Large intestine (tissue), 3 donors: Measurements from ENCODE around the gene RPS6KA5. TPM values are rescaled to one million over a fixed set of nuclear protein-coding genes. Genes with fewer than 3 reads are reported as not detected.
"Not testable (repeated sequence)": the region's sequence is repeated elsewhere in the genome, so short reads cannot be mapped to it uniquely, and the experiment has no call there.

ENCODE experiments used
- DNase-seq, 2 donors: peaks; one replicate each; pipeline versions ENCODE4 v3.0.0 to v3.0.0-alpha.2; 2013
- H3K27ac ChIP-seq: one replicate; pipeline ENCODE4 v1.5.1; 2013; ENCODE audit warnings: low read length
- H3K27me3 ChIP-seq: 2 replicates; pipeline ENCODE4 v1.6.1; 2013; ENCODE audit warnings: low read length; ENCODE audit not compliant: control insufficient read depth, insufficient read depth
- H3K36me3 ChIP-seq: 2 replicates; pipeline ENCODE4 v1.6.1; 2013; ENCODE audit warnings: low read length; ENCODE audit not compliant: control insufficient read depth, insufficient read depth
- H3K4me1 ChIP-seq: one replicate; pipeline ENCODE4 v1.6.1; 2013; ENCODE audit warnings: low read length; ENCODE audit not compliant: control insufficient read depth, insufficient read depth
- H3K4me3 ChIP-seq: one replicate; pipeline ENCODE4 v1.5.1; 2013; ENCODE audit warnings: low read length
- H3K9me3 ChIP-seq: one replicate; pipeline ENCODE4 v1.6.1; 2013; ENCODE audit warnings: mild to moderate bottlenecking, low read depth, low read length, moderate library complexity; ENCODE audit not compliant: control insufficient read depth
- WGBS: methylation state at CpG from one replicate; pipeline ENCODE4 v1.1.5; 2013; ENCODE audit warnings: low lambda C conversion rate; ENCODE audit not compliant: insufficient coverage; 5-methylcytosine and 5-hydroxymethylcytosine counted together
- polyA plus RNA-seq: library from polyadenylated mRNA; unstranded; fragments of 120-200 nt; gene quantifications from one replicate; pipeline ENCODE4 v1.2.1, GENCODE V29; 2013

RPS6KA5 gene
- polyA plus RNA-seq, 1 donor = 8.6 TPM

DNA sequence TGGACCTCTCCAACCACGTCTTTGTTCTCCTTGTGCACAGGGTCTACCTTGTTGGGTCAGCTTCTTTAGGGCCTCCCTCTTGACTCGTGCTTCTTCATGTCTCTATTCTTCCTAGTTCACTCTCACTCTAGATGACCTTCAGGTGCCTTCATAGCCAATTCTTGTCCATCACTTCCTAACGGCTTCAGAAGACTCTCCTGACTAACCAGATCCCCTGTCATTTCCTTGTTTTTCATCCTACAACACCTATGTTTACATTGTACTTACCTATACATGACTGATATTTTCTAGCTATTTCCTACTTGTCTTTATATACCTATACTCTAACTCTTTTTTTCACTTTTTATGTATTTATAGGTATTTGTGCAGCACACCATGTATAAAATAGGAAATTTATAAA lies 117.1 kb downstream of the RPS6KA5 start:
- Histone ChIP-seq H3K4me1 (no peaks in the 10 kb centered on the region), H3K36me3 (peaks cover 6% of the 10 kb centered on the region), H3K27me3 (no peaks in the 10 kb centered on the region), H3K4me3 (no peak overlapping the region), H3K27ac (no peak overlapping the region), H3K9me3 (no peaks in the 10 kb centered on the region)
- DNase-seq = no peak
- 90% methylated on average over 2 of the region's 3 CpGs for WGBS

DNA sequence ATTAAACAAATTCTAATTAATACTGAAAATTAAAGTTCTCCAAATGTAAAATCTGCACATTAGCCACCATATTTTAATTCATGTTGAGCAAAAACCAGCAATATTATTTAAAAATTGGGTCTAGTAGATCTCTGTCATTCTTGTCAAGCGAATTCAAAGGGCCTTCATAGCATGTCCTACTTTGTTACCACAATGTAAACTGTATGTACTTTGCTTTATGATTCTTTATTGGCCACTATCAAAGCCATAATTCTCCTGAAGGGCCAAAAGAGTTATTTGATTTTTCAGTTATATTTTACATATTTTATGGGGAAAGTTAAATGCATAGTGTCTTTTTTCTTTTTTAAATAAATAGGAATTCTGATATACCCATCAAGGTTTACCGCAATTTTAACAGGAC lies 117.9 kb downstream of the RPS6KA5 start:
- peaks cover 6% of the 10 kb centered on the region for H3K36me3 ChIP-seq
- H3K27ac ChIP-seq = no peak overlapping the region
- no peak for DNase-seq
- WGBS = 87% methylated on average over 2 of the region's 2 CpGs
- no peaks in the 10 kb centered on the region for H3K9me3 ChIP-seq
- no peaks in the 10 kb centered on the region for H3K4me1 ChIP-seq
- H3K27me3 ChIP-seq = no peaks in the 10 kb centered on the region
- H3K4me3 ChIP-seq = no peak overlapping the region

DNA sequence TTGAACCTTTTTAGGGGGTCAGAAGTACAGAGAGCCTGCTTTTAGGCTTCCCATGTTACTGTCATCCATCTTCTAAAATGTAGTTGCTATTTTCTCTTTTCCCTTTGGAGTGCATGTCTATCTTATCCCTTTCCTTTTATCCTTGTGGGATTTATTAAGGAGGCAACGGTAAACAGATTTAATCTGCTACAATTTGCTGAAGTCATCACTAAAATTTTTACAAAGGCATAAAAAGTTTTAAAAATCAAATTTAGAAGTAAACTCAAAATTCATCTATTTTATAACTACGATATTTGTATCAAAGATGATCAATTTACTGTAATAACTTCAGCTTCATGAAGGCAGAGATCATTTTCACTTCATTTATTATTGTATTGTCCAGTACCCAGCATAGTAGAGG lies 118.7 kb downstream of the RPS6KA5 start:
- no peak for DNase-seq
- WGBS = 100% methylated on average over 2 of the region's 2 CpGs
- H3K4me1 ChIP-seq = no peaks in the 10 kb centered on the region
- no peaks in the 10 kb centered on the region for H3K27me3 ChIP-seq
- H3K4me3 ChIP-seq = no peak overlapping the region
- no peaks in the 10 kb centered on the region for H3K9me3 ChIP-seq
- peaks cover 6% of the 10 kb centered on the region for H3K36me3 ChIP-seq
- H3K27ac ChIP-seq = no peak overlapping the region

DNA sequence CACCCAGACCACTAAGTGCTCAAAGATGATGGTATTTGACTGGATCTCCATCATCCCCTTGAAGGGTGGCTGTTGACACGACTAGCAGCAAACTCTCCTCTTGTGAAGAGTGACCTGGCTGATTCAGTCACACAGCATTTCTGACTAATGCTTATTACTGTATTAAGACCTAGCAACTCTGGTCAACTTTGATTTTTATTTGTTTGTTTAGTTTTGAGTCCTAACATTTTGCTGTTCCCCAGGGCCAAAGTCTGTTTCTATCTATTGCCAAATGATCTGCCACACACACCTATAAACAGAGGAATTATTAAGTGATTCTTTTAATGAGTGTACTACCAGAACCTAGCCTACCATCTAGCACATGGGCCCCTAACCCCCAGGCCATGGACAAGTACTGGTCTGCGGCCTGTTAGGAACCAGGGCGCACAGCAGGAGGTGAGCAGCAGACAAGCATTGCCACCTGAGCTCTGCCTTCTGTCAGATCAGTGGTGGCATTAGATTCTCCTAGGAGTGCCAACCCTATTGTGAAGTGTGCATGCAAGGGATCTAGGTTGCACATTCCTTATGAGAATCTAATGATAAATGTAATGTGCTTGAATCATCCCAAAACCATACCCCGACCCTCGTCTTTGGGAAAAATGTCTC lies 120.0 kb downstream of the RPS6KA5 start:
- DNase-seq = no peak
- no peaks in the 10 kb centered on the region for H3K27me3 ChIP-seq
- H3K4me3 ChIP-seq = no peak overlapping the region
- H3K27ac ChIP-seq = no peak overlapping the region
- no peaks in the 10 kb centered on the region for H3K9me3 ChIP-seq
- no CpG with 5 or more reads among the region's 5 CpGs for WGBS
- H3K36me3 ChIP-seq = peaks cover 6% of the 10 kb centered on the region
- H3K4me1 ChIP-seq = no peaks in the 10 kb centered on the region

DNA sequence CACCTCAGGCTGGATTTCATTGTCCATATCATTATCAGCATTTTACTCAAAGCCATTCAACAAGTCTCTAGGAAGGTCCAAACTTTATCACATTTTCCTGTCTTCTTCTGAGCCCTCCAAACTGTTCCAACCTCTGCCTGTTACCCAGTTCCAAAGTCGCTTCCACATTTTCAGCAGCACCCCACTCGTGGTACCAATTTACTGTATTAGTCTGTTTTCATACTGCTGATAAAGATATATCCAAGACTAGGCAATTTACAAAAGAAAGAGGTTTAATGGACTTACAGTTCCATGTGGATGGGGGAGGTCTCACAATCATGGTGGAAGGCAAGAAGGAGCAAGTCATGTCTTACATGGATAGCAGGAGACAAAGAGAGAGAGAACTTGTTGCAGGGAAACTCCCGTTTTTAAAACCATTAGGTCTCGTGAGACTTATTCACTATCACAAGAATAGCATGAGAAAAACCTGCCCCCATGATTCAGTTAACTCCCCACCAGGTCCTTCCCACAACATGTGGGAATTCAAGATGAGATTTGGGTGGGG lies 121.1 kb downstream of the RPS6KA5 start:
- not testable (repeated sequence) for DNase-seq, H3K27ac ChIP-seq, H3K27me3 ChIP-seq, H3K4me3 ChIP-seq, H3K9me3 ChIP-seq, H3K36me3 ChIP-seq, H3K4me1 ChIP-seq
- no CpG with 5 or more reads among the region's 4 CpGs for WGBS

DNA sequence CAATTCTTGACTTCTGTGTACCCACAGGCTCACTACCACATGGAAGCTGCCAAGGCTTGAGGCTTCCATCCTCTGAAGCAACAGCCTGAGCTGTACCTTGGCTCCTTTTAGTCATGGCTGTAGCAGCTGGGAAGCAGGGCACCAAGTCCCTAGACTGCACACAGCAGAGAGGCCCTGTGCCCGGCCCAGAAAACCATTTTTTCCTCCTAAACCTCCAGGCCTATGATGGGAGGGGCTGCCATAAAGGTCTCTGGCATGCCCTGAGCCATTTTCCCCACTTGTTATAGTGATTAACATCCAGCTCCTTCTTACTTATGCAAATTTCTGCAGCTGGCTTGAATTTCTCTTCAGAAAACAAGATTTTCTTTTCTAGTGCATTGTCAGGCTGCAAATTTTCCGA lies 121.8 kb downstream of the RPS6KA5 start:
- Histone ChIP-seq H3K4me1 (no peaks in the 10 kb centered on the region), H3K36me3 (peaks cover 6% of the 10 kb centered on the region), H3K4me3 (no peak overlapping the region), H3K9me3 (no peaks in the 10 kb centered on the region), H3K27me3 (no peaks in the 10 kb centered on the region), H3K27ac (no peak overlapping the region)
- 100% methylated on average over 1 of the region's 2 CpGs for WGBS
- DNase-seq = no peak

DNA sequence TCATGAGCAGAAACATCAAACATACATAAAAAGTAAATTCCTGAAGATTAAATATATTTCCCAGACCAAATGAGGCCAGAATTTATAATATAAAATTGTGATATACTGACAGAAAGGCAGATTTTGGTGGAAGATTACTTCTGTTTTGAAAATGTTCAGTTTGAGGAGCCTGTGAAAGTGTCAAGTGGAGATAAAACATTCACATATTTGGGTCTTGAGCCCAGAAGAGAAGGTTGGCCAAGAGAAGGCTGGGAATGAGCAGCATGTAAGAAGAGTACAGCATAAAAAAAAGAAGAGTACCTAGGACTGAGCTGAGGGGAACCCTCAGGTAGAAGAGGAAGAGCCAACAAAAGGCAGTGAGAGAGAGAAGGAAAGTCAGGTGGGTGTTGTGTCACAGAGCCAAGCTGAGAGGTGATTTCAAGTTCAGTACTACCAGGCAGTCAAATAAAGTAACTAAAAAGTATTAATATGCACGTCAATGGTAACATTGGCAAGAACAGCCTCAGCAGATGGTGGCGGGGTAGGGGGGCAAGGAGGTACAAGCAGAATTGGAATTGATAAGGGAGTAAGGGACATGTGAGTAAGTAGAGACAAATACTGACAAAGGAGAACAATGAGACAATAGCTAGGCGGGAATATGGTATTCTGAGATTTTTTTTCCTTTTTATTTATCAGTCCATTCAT lies 123.5 kb downstream of the RPS6KA5 start:
- no peak for DNase-seq
- no peak overlapping the region for H3K4me3 ChIP-seq
- peaks cover 6% of the 10 kb centered on the region for H3K36me3 ChIP-seq
- H3K4me1 ChIP-seq = no peaks in the 10 kb centered on the region
- no peak overlapping the region for H3K27ac ChIP-seq
- no peaks in the 10 kb centered on the region for H3K27me3 ChIP-seq
- WGBS = 100% methylated on average over 1 of the region's 3 CpGs
- H3K9me3 ChIP-seq = no peaks in the 10 kb centered on the region

DNA sequence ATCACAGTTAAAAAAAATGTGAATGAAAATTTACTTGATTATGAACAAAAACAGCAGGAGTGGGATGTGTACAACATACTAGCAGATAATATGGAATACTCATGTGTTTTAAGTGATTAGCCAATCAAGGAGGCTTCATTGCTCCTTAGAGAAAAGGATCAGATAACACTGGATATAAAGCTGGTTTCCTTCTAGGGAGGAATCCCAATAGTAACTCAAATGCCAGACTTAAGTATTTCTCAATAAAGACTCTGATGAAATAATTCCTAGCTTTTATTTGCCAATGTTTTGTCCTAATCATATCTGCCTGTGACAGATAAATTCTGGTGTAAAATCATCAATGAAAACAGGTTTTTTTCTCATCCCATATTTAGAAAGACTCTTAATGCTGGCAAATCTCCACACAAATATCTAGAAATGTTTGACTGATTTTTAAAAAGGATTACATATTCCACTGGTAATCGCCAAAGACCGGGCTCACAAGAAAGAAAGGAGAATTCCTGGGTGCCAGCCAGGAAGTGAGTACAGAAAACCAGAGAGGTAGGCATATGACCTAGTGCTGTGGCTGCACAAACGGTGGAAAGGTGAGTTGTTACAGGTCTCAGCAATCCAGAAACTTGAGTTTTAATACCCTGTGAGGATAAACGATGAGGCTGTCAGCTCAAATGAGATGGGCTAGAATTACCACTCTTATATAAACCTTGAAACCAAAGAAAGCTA lies 135.7 kb downstream of the RPS6KA5 start:
- DNase-seq = no peak
- Histone ChIP-seq H3K36me3 (no peaks in the 10 kb centered on the region), H3K4me1 (no peaks in the 10 kb centered on the region), H3K27me3 (no peaks in the 10 kb centered on the region), H3K9me3 (no peaks in the 10 kb centered on the region), H3K27ac (no peak overlapping the region), H3K4me3 (no peak overlapping the region)
- WGBS = 83% methylated on average over 3 of the region's 4 CpGs

DNA sequence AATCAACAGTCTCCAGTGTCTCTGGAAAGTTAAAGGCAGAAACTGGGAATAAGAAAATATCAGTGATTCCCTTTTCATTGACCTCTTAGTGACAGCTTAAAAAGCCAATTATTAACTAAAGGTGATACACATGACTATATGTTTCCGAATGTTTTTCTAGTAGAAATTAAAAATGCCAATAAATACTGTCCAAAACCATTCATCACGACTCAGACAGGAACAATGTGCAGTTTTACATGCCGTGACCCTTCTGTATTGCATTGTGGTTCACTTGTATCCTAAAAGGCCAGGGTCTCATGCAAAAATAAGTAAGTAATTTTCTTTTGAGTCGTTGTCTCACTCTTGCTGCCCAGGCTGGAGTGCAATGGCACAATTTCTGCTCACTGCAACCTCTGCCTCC lies 138.3 kb downstream of the RPS6KA5 start:
- Histone ChIP-seq H3K4me1 (no peaks in the 10 kb centered on the region), H3K27me3 (no peaks in the 10 kb centered on the region), H3K4me3 (no peak overlapping the region), H3K9me3 (no peaks in the 10 kb centered on the region), H3K36me3 (peaks cover 3% of the 10 kb centered on the region), H3K27ac (no peak overlapping the region)
- 100% methylated on average over 2 of the region's 4 CpGs for WGBS
- no peak for DNase-seq

DNA sequence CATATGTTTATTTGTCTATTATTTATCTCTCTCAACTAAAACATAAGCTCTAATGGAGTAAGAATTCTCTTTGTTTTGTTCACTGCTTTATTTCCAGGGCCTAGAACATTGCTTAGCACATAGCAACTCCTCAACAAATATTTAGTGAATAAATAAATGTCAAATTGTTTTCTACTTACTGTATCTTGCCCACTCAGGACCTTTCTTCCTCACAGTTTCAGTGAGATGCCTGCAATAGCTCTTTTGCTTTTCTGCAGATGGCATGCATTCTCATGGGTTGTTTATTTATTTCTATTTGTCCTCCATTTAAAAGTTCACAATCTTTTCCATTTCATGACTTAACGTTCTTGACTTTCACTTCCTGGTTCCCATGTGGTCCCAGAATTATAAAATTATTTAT lies 149.3 kb downstream of the RPS6KA5 start:
- WGBS = 25% methylated on average over 1 of the region's 1 CpG

More for the DNA sequence above, 149.3 kb downstream of the RPS6KA5 start:
- no peaks in the 10 kb centered on the region for H3K9me3 ChIP-seq
- no peaks in the 10 kb centered on the region for H3K27me3 ChIP-seq
- peak in 1 of 2 donors; percentile 2 for DNase-seq
- H3K4me1 ChIP-seq = no peaks in the 10 kb centered on the region
- H3K27ac ChIP-seq = no peak overlapping the region
- H3K4me3 ChIP-seq = no peak overlapping the region
- no peaks in the 10 kb centered on the region for H3K36me3 ChIP-seq
